NCI-H748 treated with DMSO at 0.1 percent for 48 hours (cell line): ENCODE results near the gene PFDN1.

Experiments used
- DNase-seq: peaks from one replicate; lab custom pipeline; 2025; lab: John Stamatoyannopoulos, UW

The PFDN1 gene

DNA sequence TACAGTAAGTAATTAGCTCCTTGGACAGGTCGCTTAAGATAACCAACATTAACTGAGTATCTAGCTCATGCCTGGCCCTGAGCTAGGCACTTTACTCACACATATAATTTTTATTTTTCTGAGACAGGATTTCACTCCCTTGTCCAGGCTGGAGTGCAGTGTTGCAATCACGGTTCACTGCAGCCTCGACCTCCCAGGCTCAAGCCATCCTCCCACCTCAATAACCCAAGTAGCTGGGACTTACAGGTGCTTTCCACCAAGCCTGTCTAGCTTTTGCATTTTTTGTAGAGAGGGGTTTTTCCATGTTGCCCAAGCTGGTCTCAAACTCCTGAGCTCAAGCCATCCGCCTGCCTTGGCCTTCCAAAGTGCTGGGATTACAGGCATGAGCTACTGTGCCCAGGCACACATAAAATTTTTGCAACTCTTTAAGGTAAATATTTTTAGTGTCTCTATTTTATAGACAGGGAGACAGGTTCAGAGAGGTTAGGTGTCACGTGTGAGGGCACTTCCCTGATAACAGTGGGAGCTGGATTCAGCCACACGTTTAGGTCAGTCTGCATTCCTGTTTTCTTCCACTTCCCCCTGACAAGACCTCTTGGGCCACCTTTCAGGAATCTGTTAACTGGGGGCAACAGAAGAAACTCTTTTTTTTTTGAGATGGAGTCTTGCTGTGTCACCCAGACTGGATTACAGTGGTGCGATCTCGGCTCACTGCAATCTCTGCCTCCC, 25.3 kb upstream of the PFDN1 start:
- DNase-seq, result no peak

DNA sequence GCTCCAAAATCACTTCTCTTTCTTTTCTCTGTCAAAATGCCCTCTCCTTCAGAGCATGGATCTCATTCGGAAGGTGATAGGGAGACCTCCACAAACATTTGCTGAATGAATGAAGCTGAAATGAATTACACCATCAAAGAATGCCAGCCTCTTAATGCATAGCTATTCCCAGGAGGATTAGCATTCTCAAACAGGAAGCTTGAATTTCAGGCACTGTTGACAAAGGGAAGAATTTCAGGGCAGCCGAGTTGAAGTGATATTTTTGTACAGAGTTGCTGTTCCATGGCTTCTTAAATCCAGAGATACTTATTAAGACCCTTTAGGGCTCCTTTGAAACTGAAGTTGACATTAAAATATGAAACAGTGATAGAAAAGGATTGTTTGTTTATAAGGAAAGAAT, 24.7 kb upstream of the PFDN1 start:
- no peak for DNase-seq

DNA sequence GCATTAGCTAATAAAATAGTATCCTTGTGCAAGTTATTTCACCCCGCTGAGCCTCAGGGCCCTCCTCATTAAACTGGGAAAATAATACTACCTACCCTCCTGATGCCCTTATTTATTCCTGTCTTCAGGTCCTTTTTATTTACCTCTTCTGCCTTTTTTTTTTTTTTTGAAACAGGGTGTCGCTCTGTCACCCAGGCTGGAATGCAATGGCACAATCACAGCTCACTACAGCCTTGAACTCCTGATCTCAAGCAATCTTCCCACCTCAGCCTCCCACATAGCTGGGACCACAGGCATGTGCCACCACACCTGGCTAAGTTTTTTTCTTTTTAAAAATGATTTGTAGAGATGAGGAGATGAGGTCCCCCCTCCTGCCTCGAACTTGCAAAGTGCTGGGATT, 22.6 kb upstream of the PFDN1 start:
- DNase-seq, result no peak

DNA sequence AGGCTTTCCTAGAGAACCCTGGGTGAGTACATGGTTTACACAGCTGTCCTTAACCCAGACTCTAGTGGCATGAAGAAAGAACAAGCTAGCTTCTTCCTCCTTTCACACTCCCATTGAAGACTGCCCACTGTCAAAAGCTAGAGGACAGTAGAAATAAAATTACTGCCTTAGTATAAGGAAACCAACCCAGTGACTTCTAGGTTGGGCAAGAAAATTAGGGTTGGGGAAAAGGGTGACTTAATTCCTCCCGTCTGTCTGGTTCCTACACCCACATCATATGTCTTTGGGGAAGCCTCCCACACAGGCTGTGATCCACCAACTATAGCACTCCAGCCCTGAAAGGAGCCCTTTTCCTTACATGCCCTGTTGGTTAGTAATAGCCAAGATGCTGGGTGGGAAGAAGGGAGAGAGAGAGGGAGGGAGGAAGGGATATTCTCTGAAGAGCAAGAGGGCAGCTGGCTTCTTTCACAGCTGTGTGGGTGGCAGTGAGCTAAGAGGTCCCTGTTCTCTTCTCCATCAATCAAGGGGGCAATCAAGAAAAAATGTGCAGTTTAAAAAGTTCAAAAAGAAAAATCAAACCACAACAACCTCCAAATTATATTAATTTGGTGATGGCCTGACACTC, 21.8 kb upstream of the PFDN1 start:
- DNase-seq, result no peak

DNA sequence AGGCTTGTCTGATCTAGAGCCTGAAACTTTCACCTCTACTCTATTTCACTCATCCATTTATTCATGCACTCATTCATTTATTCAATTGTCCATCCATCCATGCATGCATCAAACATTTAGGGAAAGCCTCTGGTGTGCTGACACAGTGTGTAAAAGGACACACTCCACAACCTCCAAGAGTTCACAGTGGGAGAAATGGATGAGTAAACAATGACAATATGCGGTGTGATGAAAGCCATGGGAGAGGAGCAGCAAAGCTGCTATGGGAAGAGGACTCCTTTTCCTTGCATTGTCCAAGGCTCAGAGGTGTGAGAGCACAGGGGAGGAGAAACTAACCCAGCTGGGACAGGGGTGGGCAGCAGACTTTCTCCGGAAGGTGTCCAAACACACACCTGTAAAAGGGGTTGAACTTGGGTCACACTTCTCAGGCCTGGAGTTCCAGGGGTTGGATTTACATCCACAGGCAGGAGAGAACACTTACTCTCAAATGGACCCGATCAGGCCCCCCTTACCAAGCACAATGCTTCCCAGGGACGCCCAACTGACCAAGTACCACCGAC, 21.2 kb upstream of the PFDN1 start:
- no peak for DNase-seq

DNA sequence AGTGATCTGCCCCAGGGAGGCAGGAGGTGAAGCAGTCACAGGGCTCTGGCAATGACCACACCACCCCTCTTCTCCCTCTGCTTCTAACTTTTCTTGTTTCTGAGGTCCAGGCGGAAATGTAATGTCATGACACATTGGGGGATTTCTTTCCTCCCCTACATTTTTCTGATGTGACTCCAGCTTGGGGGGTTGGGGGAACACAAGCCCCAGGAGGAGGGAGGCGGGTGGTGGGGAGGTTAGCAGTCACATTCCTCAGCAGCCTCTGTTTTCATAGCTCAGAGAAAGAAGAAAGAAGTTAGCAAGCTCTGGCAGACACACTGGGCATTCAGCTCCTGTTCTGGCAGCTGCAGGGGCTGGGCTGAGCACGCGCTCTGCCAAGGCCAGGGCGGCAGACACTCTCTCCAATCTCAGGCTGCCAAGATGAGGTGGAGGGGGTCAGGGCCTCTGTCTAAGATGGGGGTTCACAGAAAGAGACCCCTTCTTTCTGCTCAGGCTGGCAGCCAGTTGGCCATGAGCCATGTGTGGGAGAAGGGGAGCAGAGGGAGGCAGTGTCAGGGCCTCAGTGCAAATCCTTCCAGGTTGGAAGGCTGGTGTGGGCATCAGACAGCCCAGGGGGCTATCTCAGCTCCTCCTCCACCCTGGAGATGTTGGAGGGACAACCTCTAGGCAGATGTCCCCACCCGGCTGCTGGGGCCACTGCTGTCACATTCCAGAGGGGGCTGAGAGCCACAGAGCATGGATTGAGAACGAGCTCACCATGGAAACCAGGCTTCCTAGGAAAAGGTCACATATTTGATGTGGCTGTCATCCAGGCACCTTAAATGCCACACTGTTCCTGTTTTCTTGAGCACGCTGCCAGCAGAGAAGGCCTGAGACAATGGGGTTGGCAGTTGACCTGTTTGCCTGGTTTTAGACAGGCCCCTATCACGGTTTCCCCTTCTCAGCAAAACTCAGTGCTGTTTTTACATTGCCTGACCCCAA, 20.1 kb upstream of the PFDN1 start:
- DNase-seq, result no peak

DNA sequence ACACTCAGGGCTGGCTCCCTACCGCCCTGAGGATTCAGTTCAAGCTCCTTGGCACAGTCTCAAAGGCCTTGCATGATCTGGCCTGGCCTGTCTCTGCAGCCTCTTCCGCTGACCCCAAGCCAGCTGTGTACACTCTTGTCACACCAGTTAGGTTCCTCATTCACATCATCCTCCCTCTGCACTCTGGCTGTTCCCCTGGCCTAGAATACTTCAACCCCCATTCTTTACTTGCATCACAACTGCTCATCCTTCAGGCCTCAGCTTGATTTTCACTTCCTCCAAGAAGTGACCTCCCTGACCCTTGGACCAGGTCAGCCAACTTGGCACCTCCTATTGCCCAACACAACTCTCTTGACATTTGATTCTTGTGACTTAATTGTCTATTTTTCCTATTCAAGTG, 18.9 kb upstream of the PFDN1 start:
- DNase-seq, result no peak

DNA sequence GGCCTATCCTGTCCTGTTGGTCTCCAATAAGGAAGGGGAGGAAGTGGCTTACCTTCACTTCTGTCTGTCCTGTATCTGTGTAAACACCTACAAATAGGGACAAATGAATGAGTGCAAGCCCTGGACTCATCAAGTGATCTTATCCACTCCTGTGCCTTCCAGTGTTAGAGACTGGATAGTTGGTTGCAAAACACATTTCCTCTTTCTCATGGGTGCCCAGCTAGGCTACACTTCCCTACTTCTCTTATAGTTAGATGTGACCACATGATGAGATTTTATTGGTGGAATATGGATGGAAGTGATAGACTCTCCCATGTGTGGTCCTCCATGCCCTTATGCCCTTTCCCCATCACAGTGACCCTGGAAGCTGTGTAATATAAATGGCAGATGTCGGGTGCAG, 16.9 kb upstream of the PFDN1 start:
- no peak for DNase-seq

DNA sequence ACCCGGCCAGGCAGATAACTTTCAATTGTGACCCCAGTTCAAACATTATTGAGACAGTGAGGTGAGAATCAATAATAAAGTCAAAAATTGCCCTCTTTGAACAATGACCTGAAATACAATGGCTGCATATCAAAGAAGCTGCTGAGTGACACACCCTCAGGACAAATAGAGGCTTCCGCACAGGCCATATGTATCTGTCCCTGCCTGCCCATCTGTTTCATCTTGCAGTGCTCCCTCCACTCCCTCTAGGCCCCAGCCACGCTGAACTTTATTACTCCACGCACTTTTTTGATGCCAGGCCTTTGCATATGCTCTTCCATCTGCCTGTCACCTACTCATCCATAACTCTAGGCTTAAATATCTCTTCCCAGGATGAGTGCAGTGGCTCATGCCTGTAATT, 15.9 kb upstream of the PFDN1 start:
- peak; percentile 8 for DNase-seq

DNA sequence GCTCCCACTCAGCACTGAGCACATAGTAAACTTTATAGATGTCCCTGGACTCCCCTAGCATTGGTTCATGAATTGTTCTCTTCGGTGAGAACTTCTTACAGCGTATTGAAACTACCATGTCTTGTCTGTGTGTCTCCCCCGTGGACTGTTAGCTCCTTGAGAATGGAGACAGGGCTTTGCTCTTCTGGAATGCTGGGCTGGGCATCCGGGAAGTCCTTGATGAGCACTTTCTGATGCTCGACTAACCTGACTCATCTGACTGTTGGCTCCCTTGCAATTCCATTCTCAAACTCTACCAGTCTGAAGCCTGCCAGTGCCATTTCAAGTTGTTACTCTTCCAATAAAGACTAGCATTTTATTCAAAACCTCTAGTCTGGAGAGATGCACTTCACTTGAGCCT, 15.0 kb upstream of the PFDN1 start:
- no peak for DNase-seq

DNA sequence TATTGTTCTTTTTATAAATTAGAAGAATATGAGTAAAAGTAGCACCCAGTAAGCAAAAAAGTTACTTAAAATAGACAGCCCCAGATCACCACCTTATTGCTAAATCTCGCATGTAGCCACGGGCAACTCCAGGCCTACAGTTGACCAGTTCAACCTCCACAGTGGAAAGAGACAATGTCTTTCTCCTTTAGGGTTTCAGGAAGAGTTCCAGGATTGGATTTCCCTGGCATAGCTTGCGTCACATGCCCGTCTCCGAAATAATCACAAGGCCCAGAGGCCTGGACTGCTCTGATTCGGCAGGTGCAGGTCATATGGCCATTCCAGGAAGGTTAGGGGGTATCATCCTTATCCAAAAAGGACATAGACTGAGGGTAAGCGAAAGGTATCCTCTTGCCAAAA, 9.9 kb upstream of the PFDN1 start:
- no peak for DNase-seq

DNA sequence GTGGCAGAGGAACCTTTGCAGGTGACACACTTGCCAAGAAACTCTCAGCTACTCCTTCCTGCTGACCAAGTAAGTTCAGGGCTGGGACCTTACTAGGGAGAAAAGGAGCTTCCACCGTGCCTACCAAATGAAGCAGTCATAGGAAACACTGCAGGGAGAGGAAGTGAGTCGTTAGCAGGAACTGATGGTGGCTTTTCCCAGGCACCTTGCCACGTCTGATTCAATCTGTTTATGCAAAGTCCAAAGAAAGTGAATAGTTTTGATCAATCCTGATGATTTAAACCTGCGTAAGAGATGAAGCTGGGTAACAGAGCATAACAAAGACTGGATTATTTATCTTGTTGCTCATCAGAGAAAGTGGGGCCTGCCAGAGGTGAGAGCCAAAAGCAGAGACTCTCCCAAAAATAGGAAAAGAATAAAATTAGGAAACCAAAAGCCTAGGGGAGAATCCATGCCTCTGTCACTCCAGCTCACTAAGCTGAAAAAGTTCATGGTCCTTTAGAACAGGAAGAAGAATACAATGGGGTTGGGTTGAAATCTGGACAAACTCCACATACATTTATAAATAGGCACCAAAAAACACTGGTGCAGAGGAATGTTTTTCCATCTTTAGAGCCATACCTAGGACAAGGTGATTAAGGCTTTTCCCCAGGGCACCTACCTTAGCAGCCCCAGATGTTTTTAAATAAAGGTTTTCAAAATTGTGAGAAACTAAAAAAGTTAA, 9.3 kb upstream of the PFDN1 start:
- DNase-seq, result no peak

DNA sequence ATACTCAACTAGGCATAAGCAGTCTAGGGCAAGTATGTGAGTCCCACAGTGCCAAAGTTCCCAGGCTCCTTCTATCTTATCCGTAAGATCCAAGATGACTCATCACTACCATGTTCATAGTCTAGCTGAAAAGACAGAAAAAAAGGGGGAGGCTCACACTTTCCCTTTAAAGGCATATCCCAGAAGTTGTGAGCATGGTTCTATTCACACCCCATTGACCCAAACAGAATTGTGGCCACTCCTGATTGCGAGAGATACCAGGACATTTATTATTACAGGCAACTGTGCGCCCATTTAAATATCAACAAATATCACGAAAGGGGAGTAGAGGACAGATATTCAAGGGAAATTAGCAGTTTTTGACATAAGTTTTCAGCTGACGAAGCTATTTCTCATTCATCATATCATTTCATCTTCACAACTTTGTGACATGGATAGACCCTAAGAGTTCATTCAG, 8.1 kb upstream of the PFDN1 start:
- DNase-seq, result no peak

DNA sequence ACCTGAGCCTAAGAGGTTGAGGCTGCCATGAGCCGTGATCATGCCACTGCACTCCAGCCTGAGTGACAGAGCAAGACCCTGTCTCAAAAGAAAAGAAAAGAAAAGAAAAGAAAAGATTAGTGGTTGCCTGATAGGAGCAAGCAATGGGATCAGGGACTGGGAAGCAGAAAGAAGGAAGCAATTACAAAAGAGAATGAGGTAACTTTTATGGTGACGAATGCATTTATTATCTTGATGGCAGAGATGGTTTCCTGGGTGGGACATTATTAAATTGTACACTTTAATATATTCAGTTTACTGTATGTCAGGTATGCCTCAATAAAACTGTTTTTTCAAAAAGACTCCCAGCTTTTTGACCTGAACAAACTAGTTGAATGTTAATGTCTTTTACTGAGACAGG, 7.5 kb upstream of the PFDN1 start:
- no peak for DNase-seq

DNA sequence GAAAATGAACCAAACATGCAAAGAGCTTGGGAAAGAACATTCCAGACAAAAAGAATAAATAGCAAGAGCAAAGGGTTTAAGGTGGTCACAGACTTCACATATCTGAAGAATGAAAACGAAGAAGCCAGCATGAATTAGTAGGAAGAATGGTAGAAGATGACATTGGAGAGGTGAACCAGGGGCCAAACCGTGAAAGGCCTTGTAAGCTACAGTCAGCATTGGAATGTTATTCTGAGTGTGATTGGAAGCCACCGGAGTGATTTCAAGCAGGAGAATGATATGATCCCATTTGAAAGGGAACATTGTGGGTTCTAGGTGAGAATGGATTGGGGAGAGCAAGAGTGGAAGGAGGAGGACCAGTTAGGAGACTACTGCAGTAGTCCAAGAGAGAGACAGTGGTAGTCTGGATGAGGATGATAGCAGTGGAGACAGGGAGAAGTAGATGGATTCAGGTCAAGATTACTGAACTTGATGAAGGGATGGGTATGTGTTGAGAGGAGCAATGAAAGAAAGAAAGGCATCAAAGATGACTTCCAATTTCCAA, 6.9 kb upstream of the PFDN1 start:
- no peak for DNase-seq

DNA sequence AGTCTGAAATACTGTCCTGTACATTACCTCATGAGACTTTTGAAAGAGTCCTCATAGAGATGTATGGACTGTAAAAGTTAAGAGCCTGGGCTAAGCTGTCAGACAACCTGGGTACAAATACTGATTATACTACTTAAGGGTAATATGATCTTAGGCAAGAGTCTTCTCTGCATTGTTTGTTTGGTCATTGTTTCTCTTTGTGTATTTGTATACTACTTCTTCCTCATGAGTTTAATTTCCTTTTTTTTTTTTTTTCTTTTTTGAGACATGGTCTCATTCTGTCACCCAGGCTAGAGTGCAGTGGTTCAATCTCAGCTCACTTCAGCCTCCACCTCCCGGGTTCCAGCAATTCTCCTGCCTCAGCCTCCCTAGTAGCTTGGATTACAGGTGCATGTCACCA, 2.6 kb upstream of the PFDN1 start:
- no peak for DNase-seq

DNA sequence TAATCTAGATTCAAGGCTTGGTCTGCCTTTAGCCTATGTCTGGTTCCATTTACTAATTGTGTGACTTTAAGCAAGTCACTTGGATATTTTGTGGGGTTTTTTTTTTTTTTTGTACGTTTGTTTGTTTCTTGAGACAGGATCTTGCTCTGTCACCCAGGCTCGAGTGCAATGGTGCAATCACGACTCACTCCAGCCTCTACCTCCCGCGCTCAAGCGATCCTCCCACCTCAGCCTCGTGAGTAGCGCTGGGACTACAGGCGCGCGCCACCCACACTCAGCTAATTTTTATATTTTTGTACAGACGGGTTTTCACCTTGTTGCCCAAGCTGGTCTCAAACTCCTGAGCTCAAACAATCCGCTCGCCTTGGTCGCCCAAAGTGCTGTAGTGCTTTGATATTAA, 1.1 kb upstream of the PFDN1 start:
- DNase-seq, result no peak

DNA sequence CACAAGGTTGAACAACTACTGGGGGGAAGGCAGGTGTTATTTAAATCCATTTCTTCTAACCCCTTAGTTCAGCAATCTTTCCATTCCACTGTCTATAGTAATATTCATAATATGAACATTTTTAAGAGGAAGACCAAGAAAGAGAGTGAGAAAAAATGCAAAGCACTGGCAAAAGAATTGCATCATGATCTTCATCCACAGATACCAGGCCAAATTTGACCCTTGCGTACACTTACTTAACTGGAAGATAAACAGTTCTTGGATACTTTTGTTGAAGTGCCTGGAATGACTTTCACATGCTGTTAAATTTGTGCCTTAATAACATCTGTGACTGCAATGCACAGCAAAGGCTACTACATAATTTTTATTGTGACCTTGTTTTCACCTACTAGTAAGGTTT, 1.8 kb downstream of the PFDN1 start:
- no peak for DNase-seq

DNA sequence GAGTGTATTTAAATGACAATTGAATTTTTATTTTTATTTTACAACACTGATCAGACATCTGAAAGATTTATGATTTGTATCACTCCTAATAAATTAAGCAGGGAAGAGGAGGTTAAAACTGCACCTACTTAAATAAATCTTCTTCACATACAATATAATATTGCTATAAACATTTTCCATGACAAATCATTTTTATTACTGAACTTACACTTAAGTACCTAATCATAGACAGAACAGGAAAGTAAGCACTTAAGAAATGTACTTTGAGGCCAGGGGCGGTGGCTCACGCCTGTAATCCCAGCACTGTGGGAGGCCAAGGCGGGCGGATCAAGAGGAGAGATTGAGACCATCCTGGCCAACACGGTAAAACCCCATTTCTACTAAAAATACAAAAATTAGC, 3.8 kb downstream of the PFDN1 start:
- DNase-seq, result no peak

DNA sequence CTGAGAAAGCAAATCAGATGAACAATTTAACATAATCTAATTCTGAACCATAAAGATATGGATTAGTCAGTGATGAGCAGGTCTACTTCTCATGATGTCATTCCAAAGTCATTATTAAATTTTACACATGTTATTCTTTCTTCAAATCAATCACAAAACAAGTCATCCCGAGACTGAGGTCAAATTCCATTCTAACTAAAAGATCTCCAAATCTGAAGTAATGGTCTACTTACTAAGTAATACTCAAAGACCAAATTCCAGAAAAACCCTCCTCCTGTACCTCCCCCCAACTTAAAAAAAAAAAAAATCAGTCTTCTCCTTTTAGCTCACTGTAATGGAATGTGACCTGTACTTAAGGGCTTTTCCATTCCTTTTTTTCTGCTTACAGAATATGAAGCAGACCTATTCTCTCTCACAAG, 4.7 kb downstream of the PFDN1 start:
- no peak for DNase-seq

DNA sequence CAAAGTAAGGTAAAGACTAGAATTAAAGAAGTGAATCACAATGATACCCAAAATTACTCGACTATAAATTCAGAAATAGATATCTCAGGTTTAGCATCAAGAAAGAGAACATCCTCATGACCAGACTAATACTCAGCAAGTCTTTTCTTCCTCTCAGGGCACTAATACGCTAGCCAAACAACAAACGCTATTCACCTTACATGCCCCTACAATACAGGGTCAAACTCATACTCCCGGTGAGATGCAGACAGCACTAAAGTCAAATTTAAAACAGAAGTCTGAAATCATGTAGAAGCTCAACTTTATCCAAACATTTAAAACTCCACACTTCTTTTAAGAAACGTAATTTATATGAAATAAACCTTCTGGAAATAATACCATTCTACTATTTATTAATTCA, 5.6 kb downstream of the PFDN1 start:
- DNase-seq, result no peak

DNA sequence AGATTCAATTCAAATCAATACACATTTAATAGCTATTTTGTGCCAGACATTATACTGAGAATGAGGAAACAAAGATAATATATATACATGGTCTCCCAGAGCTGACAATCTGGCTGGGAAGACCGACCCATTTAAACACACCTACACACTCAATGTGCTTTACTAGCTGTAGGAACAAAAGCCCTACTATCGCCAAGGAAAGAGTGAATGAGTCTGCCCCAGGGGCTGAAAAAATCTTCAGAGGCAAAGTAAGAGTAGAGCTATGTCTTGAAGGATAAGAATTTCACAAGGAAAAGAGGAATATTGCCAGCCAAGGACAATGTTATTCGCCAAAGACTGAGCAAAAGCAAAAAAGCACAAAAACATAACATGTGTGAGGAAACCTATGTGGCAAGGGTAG, 6.6 kb downstream of the PFDN1 start:
- no peak for DNase-seq
